ENCODE data around the gene SF3A1. TPM values are rescaled to one million over a fixed set of nuclear protein-coding genes. Genes with fewer than 3 reads are reported as not detected.

Gene SF3A1
- total RNA-seq, 1 donor from 2014 or later: 164 TPM

DNA sequence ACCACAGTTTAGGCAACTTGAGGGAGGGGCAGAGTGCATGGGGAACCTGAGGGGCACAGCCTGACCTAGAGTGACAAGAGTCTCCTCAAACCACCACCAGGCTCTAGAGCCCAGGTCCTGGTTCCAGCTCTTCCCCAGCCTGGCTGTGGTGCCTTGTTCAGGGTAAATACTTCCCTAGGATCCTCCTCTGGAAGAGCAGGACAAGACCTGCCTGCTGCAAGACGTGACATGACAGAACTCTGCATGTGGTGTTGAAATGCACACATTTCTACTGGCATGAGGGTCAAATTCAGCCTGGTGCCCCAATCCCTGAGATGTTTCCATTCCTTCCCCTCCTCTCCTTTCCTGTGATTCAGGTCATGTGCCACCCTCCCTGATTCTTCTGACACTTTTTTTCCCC, 43.5 kb upstream of the SF3A1 start:
- no peaks in the 10 kb centered on the region for H3K36me3 ChIP-seq
- intact Hi-C loops (cut with DNase I): no loop called here
- H3K27ac ChIP-seq: no peak overlapping the region
- DNase-seq (no peak), ATAC-seq (no peak)
- no peaks in the 10 kb centered on the region for H3K27me3 ChIP-seq
- peaks cover 13% of the 10 kb centered on the region for H3K4me1 ChIP-seq
- TF ChIP-seq, protein P1, sequence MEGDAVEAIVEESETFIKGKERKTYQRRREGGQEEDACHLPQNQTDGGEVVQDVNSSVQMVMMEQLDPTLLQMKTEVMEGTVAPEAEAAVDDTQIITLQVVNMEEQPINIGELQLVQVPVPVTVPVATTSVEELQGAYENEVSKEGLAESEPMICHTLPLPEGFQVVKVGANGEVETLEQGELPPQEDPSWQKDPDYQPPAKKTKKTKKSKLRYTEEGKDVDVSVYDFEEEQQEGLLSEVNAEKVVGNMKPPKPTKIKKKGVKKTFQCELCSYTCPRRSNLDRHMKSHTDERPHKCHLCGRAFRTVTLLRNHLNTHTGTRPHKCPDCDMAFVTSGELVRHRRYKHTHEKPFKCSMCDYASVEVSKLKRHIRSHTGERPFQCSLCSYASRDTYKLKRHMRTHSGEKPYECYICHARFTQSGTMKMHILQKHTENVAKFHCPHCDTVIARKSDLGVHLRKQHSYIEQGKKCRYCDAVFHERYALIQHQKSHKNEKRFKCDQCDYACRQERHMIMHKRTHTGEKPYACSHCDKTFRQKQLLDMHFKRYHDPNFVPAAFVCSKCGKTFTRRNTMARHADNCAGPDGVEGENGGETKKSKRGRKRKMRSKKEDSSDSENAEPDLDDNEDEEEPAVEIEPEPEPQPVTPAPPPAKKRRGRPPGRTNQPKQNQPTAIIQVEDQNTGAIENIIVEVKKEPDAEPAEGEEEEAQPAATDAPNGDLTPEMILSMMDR (IDR thresholded peaks at IDR 0.05): no peak
- no peaks in the 10 kb centered on the region for H3K9me3 ChIP-seq
- no peak overlapping the region for H3K4me3 ChIP-seq

DNA sequence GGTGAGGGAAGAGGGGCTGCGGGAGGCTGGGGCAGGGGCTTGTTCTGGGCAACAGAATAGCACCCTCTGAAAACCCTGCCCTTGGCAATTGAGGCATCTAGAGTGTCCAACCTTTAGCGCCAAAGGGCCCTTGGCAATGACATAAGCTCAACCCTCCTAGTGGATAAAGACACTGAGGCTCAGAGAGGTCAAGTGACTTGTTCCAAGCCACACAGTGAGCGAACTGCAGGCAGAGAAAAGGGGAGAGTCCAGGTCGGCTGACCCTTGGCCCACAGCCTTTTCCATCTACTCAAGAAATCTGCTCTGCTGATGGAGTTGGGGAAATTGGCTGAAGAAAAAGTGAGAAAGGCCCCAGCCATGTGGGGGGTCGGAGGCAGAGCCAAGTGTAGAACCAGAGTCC, 43.0 kb upstream of the SF3A1 start:
- Histone ChIP-seq H3K27me3 (no peaks in the 10 kb centered on the region), H3K4me1 (peaks cover 13% of the 10 kb centered on the region), H3K27ac (no peak overlapping the region), H3K36me3 (no peaks in the 10 kb centered on the region), H3K9me3 (no peaks in the 10 kb centered on the region), H3K4me3 (no peak overlapping the region)
- ATAC-seq (no peak), DNase-seq (no peak)
- TF ChIP-seq, protein P1 (IDR thresholded peaks at IDR 0.05): no peak
- intact Hi-C loops (cut with DNase I): loop anchor here (10.0 kb wide), 1 partner anchor 295 kb away; no protein-coding TSS in a partner anchor

DNA sequence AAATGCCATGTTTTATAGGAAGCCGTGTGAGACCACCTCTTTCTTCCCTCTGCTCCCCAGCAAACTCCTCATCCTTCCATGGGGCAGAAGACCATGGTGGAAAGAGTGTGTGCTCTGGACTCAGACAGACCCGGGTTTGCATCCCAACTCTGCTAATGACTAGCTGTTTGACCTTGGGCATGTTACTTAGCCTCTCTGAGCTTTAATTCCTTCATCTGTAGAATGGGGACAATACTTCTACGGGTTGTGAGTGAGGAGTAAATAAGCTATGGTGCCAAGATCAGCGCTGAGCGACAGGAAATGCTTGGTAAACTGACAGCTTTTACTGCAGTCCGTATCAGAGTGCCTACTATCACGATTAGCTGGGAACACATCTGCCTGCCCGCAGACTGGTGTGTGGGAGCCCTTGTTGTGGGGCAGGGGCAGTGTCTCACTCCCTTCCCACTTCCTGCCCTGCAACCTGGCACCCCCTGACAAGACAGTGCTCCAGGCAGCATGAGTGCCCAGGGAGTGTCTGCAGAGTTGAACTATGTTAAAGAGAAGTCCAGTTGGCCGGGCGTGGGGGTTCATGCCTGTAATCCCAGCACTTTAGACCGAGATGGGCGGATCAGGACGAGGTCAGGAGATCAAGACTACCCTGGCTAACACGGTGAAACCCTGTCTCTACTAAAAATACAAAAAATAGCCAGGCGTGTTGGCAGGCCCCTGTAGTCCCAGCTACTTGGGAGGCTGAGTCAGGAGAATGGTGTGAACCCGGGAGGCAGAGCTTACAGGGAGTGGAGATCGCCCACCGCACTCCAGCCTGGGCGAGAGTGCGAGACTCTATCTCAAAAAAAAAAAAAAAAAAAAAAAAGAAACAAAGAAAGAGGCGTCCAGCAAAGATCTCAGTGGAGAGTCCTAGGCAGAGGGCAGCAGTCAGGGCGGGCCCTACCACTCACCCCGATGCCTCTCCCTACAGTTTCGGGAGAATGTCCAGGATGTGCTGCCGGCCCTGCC, 42.3 kb upstream of the SF3A1 start:
- H3K4me1 ChIP-seq: peaks cover 13% of the 10 kb centered on the region
- DNase-seq (no peak), ATAC-seq (no peak)
- no peak overlapping the region for H3K4me3 ChIP-seq
- intact Hi-C loops (cut with DNase I): loop anchor here (10.0 kb wide), 1 partner anchor 294 kb away; no protein-coding TSS in a partner anchor
- no peaks in the 10 kb centered on the region for H3K27me3 ChIP-seq
- no peak overlapping the region for H3K27ac ChIP-seq
- H3K36me3 ChIP-seq: no peaks in the 10 kb centered on the region
- H3K9me3 ChIP-seq: no peaks in the 10 kb centered on the region
- TF ChIP-seq, protein P1 (IDR thresholded peaks at IDR 0.05): no peak

- Histone ChIP-seq H3K9me3 (no peaks in the 10 kb centered on the region), H3K4me1 (peaks cover 16% of the 10 kb centered on the region), H3K27me3 (no peaks in the 10 kb centered on the region), H3K27ac (no peak overlapping the region), H3K4me3 (peak overlapping the region; percentile 64), H3K36me3 (no peaks in the 10 kb centered on the region)
- TF ChIP-seq, protein P1 (IDR thresholded peaks at IDR 0.05): no peak
- ATAC-seq (no peak), DNase-seq (no peak)
- intact Hi-C loops (cut with DNase I): loop anchor here (10.0 kb wide), 1 partner anchor 293 kb away; no protein-coding TSS in a partner anchor
Measured at GRCh38 chr22:30397656-30398635, 41.3 kb upstream of the SF3A1 start.

- intact Hi-C loops (cut with DNase I): loop anchor here (10.0 kb wide), 1 partner anchor 292 kb away; no protein-coding TSS in a partner anchor
- DNase-seq: peak; percentile 88
- Histone ChIP-seq H3K4me3 (peak within 1 kb of the TSS; percentile 64), H3K27me3 (no peaks in the 10 kb centered on the region), H3K36me3 (no peaks in the 10 kb centered on the region), H3K4me1 (peaks cover 17% of the 10 kb centered on the region), H3K27ac (no peak within 1 kb of the TSS), H3K9me3 (no peaks in the 10 kb centered on the region)
- ATAC-seq: peak; percentile 82
- TF ChIP-seq, protein P1 (IDR thresholded peaks at IDR 0.05): no peak
Measured at GRCh38 chr22:30396871-30397655, 40.4 kb upstream of the SF3A1 start, which contains the start of gene SEC14L2. Gene SEC14L2 (plus strand): TSS chr22:30397018. CDS start chr22:30397117, 99 bp downstream.
